A549 (cell line): ENCODE measurements around the gene FSTL3. TPM values are rescaled to one million over a fixed set of nuclear protein-coding genes. Genes with fewer than 3 reads are reported as not detected.

Experiments
- ATAC-seq, 2 experiments: fragments of 200-7000 bp in 1 of 2; fragments of >200 bp in 1 of 2; cut with Nextera tagmentation in 1 of 2; cut with Tn5 transposase in 1 of 2; 3 replicates each; pipeline versions ENCODE4 v1.8.0 to v1.9.1; 2018 to 2020; ENCODE audit warnings: mild to moderate bottlenecking in 1 of 2, moderate library complexity in 1 of 2
- CTCF ChIA-PET: fragments of 300-600 bp; sonication (Branson Sonifier 250); formaldehyde crosslinking; extraction: SDS; loops from one replicate; lab custom pipeline; 2021; ENCODE audit warnings: antibody characterized with exemption, inconsistent platforms; lab: Yijun Ruan, JAX
- POLR2A ChIA-PET: fragments of 350-600 bp; formaldehyde crosslinking; extraction: SDS; loops from one replicate; lab custom pipeline; 2021; ENCODE audit warnings: antibody characterized with exemption, inconsistent platforms; lab: Yijun Ruan, JAX
- DNase-seq, 2 experiments: peaks; one replicate each; pipeline versions ENCODE4 v3.0.0 to v3.0.0-alpha.2; 2011 to 2016; ENCODE audit warnings: low read depth in 1 of 2, low spot score in 1 of 2
- FAIRE-seq: peaks from 2 replicates; lab custom pipeline; 2011; peaks lifted over from hg19 to GRCh38; lab: Jason Lieb, UNC
- H3K27ac ChIP-seq, 2 experiments: fragments of >200 bp; sonication (Bioruptor Twin); formaldehyde crosslinking; 3 replicates each; pipeline ENCODE4 v1.5.1; 2016 to 2017
- H3K4me1 ChIP-seq: fragments of >200 bp; sonication (Bioruptor Twin); formaldehyde crosslinking; 3 replicates; pipeline ENCODE4 v1.6.1; 2016
- H3K4me2 ChIP-seq: fragments of >200 bp; sonication (Bioruptor Twin); formaldehyde crosslinking; 3 replicates; pipeline ENCODE4 v1.6.1; 2016
- H3K4me3 ChIP-seq: fragments of >200 bp; sonication (Bioruptor Twin); formaldehyde crosslinking; 3 replicates; pipeline ENCODE4 v1.5.1; 2016
- H3K9me3 ChIP-seq: fragments of >200 bp; sonication (Bioruptor Twin); formaldehyde crosslinking; 3 replicates; pipeline ENCODE4 v1.6.1; 2016
- CBX2 ChIP-seq: fragments of 200-600 bp; sonication (generic); IDR thresholded peaks from 2 replicates; pipeline ENCODE4 v1.6.1; 2016; ENCODE audit warnings: low read depth, mild to moderate bottlenecking, borderline replicate concordance
- CBX8 ChIP-seq: fragments of 200-600 bp; sonication (generic); IDR thresholded peaks from 2 replicates; pipeline ENCODE4 v1.6.1; 2016
- CEBPB ChIP-seq, 2 experiments: fragments of >200 bp in 1 of 2; sonication (Bioruptor Twin) in 1 of 2; formaldehyde crosslinking in 1 of 2; IDR thresholded peaks; 2 replicates each; pipeline ENCODE4 v1.6.1; 2012 to 2016
- CHD4 ChIP-seq: fragments of 200-600 bp; sonication (generic); IDR thresholded peaks from 2 replicates; pipeline ENCODE4 v1.6.1; 2016; ENCODE audit warnings: antibody characterized with exemption, mild to moderate bottlenecking, borderline replicate concordance
- CTCF ChIP-seq: fragments of >200 bp; sonication (Bioruptor Twin); formaldehyde crosslinking; IDR thresholded peaks from 3 replicates; pipeline ENCODE4 v1.5.1; 2016
- ELK1 ChIP-seq: fragments of 150-350 bp; IDR thresholded peaks from 2 replicates; pipeline ENCODE4 v1.6.1; 2014; ENCODE audit warnings: low read depth, mild to moderate bottlenecking, low read length
- EP300 ChIP-seq, 2 experiments: fragments of >200 bp; sonication (Bioruptor Twin); formaldehyde crosslinking; IDR thresholded peaks; 2 replicates in 1 of 2; 3 replicates in 1 of 2; pipeline ENCODE4 v1.6.1; 2016 to 2017
- ESRRA ChIP-seq: fragments of 150-350 bp; IDR thresholded peaks from 2 replicates; pipeline ENCODE4 v1.6.1; 2014; ENCODE audit warnings: mild to moderate bottlenecking, low read length, borderline replicate concordance
- GATA3 ChIP-seq: IDR thresholded peaks from 2 replicates; pipeline ENCODE4 v1.6.1; 2012; ENCODE audit warnings: borderline replicate concordance
- HDAC2 ChIP-seq: fragments of 200-600 bp; sonication (generic); IDR thresholded peaks from 2 replicates; pipeline ENCODE4 v1.6.1; 2016
- HEYL ChIP-seq: fragments of 250-450 bp; sonication (Bioruptor Pico); IDR thresholded peaks from 2 replicates; pipeline ENCODE4 v1.8.0; 2021; ENCODE audit warnings: mild to moderate bottlenecking, moderate library complexity
- HMGXB4 ChIP-seq: fragments of 250-450 bp; sonication (Bioruptor Pico); IDR thresholded peaks from 2 replicates; pipeline ENCODE4 v1.5.0; 2021; ENCODE audit warnings: mild to moderate bottlenecking, moderate library complexity, borderline replicate concordance
- HOXB5 ChIP-seq: fragments of 250-450 bp; sonication (Bioruptor Pico); IDR thresholded peaks from 2 replicates; pipeline ENCODE4 v1.5.0; 2020; ENCODE audit warnings: mild to moderate bottlenecking, moderate library complexity
- KDM5A ChIP-seq: fragments of 200-600 bp; sonication (generic); IDR thresholded peaks from 2 replicates; pipeline ENCODE4 v1.6.1; 2016; ENCODE audit warnings: antibody characterized with exemption, mild to moderate bottlenecking
- MAFK ChIP-seq: fragments of 450-650 bp; IDR thresholded peaks from 2 replicates; pipeline ENCODE4 v1.6.1; 2014; ENCODE audit not compliant: partially characterized antibody
- MAX ChIP-seq: IDR thresholded peaks from 2 replicates; pipeline ENCODE4 v1.6.1; 2012
- MAZ ChIP-seq: fragments of 150-350 bp; IDR thresholded peaks from 2 replicates; pipeline ENCODE4 v1.6.1; 2014; ENCODE audit warnings: antibody characterized with exemption, low read depth, low read length, borderline replicate concordance
- MYC ChIP-seq: IDR thresholded peaks from 2 replicates; pipeline ENCODE4 v1.6.1; 2012; ENCODE audit warnings: mild to moderate bottlenecking, inconsistent platforms, low read length, improper control_type of control experiment, borderline replicate concordance
- PHF8 ChIP-seq: fragments of 200-600 bp; sonication (generic); IDR thresholded peaks from 2 replicates; pipeline ENCODE4 v1.6.1; 2016; ENCODE audit warnings: low read depth, mild to moderate bottlenecking, antibody characterized with exemption, moderate library complexity, borderline replicate concordance
- POLR2A ChIP-seq: IDR thresholded peaks from 2 replicates; pipeline ENCODE4 v1.6.1; 2012; ENCODE audit warnings: mild to moderate bottlenecking, low read length
- POLR2AphosphoS2 ChIP-seq: conservative IDR thresholded peaks from 2 replicates; pipeline ENCODE4 v1.6.1; 2012; ENCODE audit warnings: low read length, improper control_type of control experiment, inconsistent platforms
- RAD21 ChIP-seq, 2 experiments: fragments of >200 bp in 1 of 2; sonication (Bioruptor Twin) in 1 of 2; formaldehyde crosslinking in 1 of 2; IDR thresholded peaks in 1 of 2; conservative IDR thresholded peaks in 1 of 2; 2 replicates in 1 of 2; 3 replicates in 1 of 2; pipeline ENCODE4 v1.6.1; 2012 to 2018; ENCODE audit warnings: inconsistent platforms in 1 of 2
- RARB ChIP-seq: fragments of 250-450 bp; sonication (Bioruptor Pico); IDR thresholded peaks from 2 replicates; pipeline ENCODE4 v1.8.0; 2021; ENCODE audit warnings: mild to moderate bottlenecking, moderate library complexity
- REST ChIP-seq: fragments of 200-600 bp; sonication (generic); IDR thresholded peaks from 2 replicates; pipeline ENCODE4 v1.6.1; 2016; ENCODE audit warnings: antibody characterized with exemption, mild to moderate bottlenecking, moderate library complexity
- SREBF2 ChIP-seq: fragments of 450-650 bp; IDR thresholded peaks from 2 replicates; pipeline ENCODE4 v1.6.1; 2014; ENCODE audit warnings: mild to moderate bottlenecking, moderate library complexity
- TFCP2L1 ChIP-seq: fragments of 250-450 bp; sonication (Bioruptor Pico); IDR thresholded peaks from 2 replicates; pipeline ENCODE4 v1.5.0; 2021; ENCODE audit warnings: mild to moderate bottlenecking
- USF2 ChIP-seq: fragments of 450-650 bp; IDR thresholded peaks from 2 replicates; pipeline ENCODE4 v1.6.1; 2014; ENCODE audit warnings: antibody characterized with exemption
- ZNF302 ChIP-seq: fragments of 250-450 bp; sonication (Bioruptor Pico); IDR thresholded peaks from 2 replicates; pipeline ENCODE4 v1.9.0; 2021; ENCODE audit warnings: inconsistent platforms, mild to moderate bottlenecking, moderate library complexity
- WGBS: methylation state at CpG from one replicate; pipeline ENCODE4 v1.1.6; 2017; ENCODE audit errors: missing lambda C conversion rate; 5-methylcytosine and 5-hydroxymethylcytosine counted together
- polyA plus RNA-seq, 4 experiments: library from polyadenylated mRNA; depleted of rRNA in 3 of 4; stranded (reverse); fragments of >200 nt; fragmentation: RNase III in 1 of 4; extraction: RNeasy Plus Mini Kit Qiagen cat#74134 plus additional on column Dnase treatment in 1 of 4; gene quantifications; 2 replicates in 3 of 4; 3 replicates in 1 of 4; pipeline ENCODE4 v1.2.3, GENCODE V29; 2011 to 2017

The FSTL3 gene
- polyA plus RNA-seq, 2 of the 4 experiments (the other 2 are of a cell fraction), result 58.1 to 131 TPM

- Histone ChIP-seq H3K9me3 (no peaks in the 10 kb centered on the region), H3K4me3 (peak overlapping the region; percentile 100), H3K4me1 (peaks cover 24% of the 10 kb centered on the region; the same call in 2 of the 3 replicates), H3K4me2 (peak overlapping the region; percentile 96), H3K27ac (peak overlapping the region; percentile 88 to 99)
- DNase-seq (no peak), ATAC-seq (peak in 1 of 2 experiments; percentile 24; a peak in 4 of 6 replicates), FAIRE-seq (no peak)
- 65% methylated on average over 11 of the region's 18 CpGs for WGBS
- ChIA-PET CTCF (interaction anchor here (1.0 to 1.9 kb wide), 6 partner anchors 55 to 79 kb away, joined by 3 to 11 read pairs (median 6); no protein-coding TSS in a partner anchor), POLR2A (interaction anchor here (0.7 to 1.4 kb wide), 7 partner anchors 13 to 108 kb away, joined by 3 to 8 read pairs (median 4); partner anchors contain the start of genes BSG, FSTL3 and MISP)
- TF ChIP-seq MYC, result no peak
- no peak for TF ChIP-seq USF2
- TF ChIP-seq GATA3, result no peak
- no peak for TF ChIP-seq TFCP2L1 (CRISPR knock-in tag)
- no peak for TF ChIP-seq HOXB5 (CRISPR knock-in tag)
- no peak for TF ChIP-seq CBX2
- TF ChIP-seq CBX8, result no peak
- no peak for TF ChIP-seq ZNF302
- no peak for TF ChIP-seq RAD21 (conservative IDR thresholded peaks at IDR 0.05 in 1 of 2, IDR thresholded peaks at IDR 0.05 in 1 of 2)
- no peak for TF ChIP-seq REST
- no peak for TF ChIP-seq ESRRA
- TF ChIP-seq POLR2A, result no peak
- no peak for TF ChIP-seq POLR2AphosphoS2
- TF ChIP-seq HDAC2, result no peak
- no peak for TF ChIP-seq HEYL (CRISPR knock-in tag)
- no peak for TF ChIP-seq EP300 (IDR thresholded peaks at IDR 0.05)
- TF ChIP-seq MAFK, result no peak
- TF ChIP-seq MAZ, result no peak
- no peak for TF ChIP-seq RARB
Measured at GRCh38 chr19:663682-664117, 12.5 kb upstream of the FSTL3 start.

- POLR2A ChIA-PET, result interaction anchor here (0.6 kb wide), 1 partner anchor 328 kb away, joined by 3 read pairs; no protein-coding TSS in a partner anchor
- H3K4me3 ChIP-seq, result no peak overlapping the region
- TF ChIP-seq PHF8 (no peak), CTCF (peak; percentile 77), ELK1 (no peak), SREBF2 (no peak), EP300 (IDR thresholded peaks at IDR 0.05) (no peak), MAFK (no peak), HMGXB4 (CRISPR knock-in tag) (no peak), GATA3 (no peak), MAX (peak; percentile 66), ESRRA (no peak), CEBPB (IDR thresholded peaks at IDR 0.05) (no peak), CHD4 (no peak), KDM5A (no peak)
Measured at GRCh38 chr19:664913-665443, 11.2 kb upstream of the FSTL3 start.

More at GRCh38 chr19:664913-665443, 11.2 kb upstream of the FSTL3 start:
- no peaks in the 10 kb centered on the region for H3K9me3 ChIP-seq
- peak overlapping the region; percentile 76 to 99 for H3K27ac ChIP-seq
- peaks cover 24% of the 10 kb centered on the region; the same call in 2 of the 3 replicates for H3K4me1 ChIP-seq
- peak overlapping the region; percentile 96 for H3K4me2 ChIP-seq
- whole genome bisulfite sequencing, result 8% methylated on average over 2 of the region's 24 CpGs
- DNase-seq (peak; percentile 81 to 86), ATAC-seq (peak; percentile 69 to 74), FAIRE-seq (no peak)
- CTCF ChIA-PET, result interaction anchor here (0.6 to 1.4 kb wide), 7 partner anchors 10 to 76 kb away, joined by 3 to 4 read pairs (median 3); no protein-coding TSS in a partner anchor
